Amniotic stem cell (primary cell): ENCODE results near the gene CLIP3.

Experiments used
- DNase-seq: peaks from one replicate; lab custom pipeline; 2025; lab: John Stamatoyannopoulos, UW

Gene CLIP3

DNA sequence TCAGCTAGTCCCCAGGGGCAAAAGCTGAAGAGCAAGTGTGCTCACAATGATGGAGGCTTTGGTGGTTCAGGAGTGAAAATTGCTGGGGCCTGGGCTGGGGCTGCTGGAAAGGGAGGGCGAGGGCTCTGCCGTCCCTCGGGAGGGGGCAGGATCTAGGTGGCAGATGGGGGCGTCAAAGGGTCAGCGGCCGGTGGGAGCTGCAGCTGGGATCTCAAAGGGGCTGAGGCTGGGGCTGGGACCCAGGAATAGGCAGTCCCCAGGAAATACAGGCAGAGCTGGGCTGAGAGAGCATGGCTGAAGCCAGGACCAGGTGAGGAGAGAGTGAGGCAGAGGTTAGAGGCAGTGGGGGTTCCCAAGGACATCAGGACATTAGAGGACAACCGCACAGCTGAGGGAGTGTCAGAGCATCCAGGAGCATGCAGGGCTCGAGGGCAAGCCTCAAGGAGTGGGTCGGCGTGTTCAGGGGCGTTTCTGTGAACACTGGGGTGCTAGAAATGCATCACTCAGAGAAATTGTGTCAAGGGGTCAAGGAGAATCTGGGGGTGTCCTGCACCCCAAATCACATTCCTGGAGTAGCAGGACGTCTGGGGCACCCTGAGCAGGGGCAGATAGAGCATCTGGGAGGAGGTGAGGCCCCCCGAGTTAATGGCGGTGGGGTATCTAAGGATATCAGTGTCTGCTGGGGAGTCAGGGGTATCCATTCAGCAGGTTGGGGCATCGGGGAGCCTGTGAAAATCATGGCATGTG lies 22.9 kb downstream of the CLIP3 start:
- no peak for DNase-seq

GRCh38 chr19:36009220-36009619 lies 23.5 kb downstream of the CLIP3 start:
- DNase-seq, result no peak

DNA sequence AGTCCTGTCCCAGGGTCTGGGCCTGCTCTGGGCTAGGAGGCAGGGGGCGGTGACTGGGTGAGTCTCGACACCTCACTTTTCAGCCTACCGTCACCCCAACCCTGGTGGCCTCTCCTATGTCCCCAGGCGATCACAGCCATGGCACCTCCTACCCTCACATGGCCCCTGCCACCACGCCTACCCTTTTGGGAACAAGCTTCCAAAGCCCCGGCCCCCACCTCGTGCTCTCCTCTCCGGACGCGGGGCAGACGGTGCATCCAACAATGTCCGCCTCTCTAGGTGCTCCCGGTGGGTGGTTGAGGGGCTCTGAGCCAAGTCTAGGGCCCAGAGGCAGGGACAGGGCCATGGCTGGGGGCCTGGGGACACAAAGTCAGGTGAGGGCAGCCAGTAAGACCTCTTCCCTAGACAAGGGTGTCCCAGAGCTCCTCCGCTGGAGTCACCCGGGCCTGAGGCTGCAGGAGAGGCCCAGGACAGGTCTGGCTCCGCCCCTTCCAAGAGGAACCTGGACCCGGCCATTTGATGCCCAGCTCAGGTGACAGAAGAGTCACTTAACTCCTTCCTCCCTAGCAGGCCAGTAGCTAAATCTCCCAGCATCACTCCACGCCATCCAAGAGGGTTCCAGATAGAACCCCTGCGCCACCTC lies 24.2 kb downstream of the CLIP3 start, which contains the start of gene SYNE4:
Gene SYNE4, minus strand, starts transcription at position 478 of the 643 bp plus-strand sequence. Its CDS starts 132 bp downstream, at position 346.
- DNase-seq, result no peak

DNA sequence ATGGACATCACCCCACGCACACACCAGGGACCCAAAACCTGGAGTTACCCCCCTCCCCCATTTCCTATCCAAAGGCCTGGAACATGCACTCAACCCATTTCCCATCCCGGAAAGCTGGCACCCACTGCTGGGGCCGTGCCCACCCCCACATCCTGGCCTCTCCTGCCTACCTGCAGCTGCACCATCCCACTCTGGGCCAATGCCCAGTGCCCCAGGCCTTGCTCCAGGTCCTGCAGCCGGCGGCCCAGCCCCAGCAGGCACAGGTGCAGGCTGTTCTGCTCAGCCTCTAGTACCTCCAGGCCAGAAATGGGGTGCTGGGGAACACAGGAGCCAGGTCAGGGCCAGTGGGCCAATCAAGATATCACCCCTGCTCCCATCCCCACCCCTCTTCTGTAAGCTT lies 25.7 kb downstream of the CLIP3 start:
- DNase-seq, result no peak

DNA sequence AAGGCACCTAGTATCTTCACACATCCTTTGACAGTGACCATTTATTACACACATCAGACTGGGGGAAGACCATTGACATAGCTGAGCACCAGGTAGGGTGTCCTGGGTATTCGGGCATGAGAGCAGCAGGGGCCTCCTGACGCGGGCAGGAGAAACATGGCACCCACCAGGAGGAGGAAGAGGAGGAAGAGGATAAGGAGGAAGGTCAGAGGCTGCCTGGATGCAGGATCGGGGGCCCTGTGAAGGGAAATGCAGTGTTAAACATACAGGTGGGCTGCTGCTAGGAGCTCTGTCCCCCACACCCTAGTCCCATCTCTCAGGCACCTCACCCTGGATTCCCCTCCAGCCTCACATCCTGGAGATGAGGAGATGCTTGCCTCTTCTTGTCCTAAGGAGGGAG lies 29.4 kb downstream of the CLIP3 start:
- DNase-seq, result no peak

DNA sequence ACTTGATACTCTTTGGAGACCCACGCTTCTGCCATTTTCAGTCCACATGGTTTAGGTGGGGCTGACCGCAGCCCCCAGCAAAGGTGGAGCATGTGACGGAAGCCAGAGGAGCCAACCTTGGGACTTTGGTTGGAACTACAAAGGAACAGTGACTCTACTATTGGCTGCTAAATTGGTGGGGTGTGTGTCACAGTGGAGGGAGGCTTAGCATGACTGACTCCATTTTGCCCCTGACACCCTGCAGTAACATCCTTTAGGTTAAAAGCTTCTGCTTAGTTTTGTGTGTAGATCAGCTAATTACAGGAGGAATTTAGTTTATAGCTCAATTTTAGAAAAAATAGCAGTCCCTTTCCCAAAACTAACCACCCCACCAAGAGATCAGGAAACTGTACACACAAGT lies 31.1 kb downstream of the CLIP3 start:
- no peak for DNase-seq

DNA sequence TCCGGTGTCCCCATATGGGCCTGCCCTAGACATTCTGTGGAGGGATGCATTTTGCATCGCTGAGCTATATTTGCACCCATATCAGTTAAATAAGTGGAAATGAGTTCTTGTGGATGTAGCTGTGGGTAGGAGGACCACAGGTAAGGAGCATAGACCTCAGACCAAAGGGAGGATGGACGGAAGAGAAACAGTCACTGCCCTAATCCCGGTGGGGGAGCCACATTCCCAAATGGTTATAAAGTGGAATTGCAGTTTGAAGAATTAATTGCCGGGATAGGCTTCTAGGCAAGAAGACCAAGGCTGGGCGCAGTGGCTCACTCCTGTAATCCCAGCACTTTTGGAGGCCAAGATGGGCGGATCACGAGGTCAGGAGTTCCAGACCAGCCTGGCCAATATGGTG lies 35.9 kb downstream of the CLIP3 start:
- no peak for DNase-seq

- DNase-seq, result peak; percentile 76
Measured at GRCh38 chr19:35995048-35995993, 37.4 kb downstream of the CLIP3 start, which contains the start of gene SDHAF1. Gene SDHAF1, plus strand, starts transcription at chr19:35995188. Its CDS starts 87 bp downstream, at chr19:35995275.

DNA sequence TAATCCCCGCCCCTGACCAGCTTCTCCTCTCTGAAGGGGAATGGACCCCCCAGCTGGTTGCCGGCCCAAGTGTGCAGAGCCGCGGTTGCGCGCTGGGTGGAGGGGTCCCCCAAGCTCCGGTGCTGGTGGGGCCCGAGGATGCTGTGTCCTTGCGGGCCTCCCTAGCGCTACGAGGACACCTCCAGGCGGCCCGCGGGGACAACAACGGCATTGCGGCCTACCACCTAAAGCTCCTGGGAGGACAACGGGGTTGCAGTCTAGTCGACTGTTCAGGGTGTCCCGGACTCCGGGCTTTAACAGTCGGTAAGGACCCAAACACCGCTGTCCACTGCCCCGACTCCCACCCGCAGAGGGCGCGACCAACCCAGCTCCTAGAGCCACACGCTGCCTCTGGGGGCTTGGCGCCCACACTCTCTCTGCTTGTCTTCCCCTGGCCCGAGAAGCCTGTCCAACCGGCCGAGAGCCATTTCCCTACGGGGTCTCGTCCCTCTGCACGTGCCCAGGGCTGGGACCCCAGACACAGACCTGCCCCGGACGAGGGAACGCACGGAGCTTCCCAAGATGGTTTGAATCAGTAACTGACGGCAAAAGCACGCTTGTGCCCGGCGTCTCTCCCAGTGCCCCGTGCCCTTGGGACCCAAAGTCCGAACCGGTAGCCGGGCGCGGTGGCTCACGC lies 38.6 kb downstream of the CLIP3 start:
- DNase-seq, result no peak

- no peak for DNase-seq
Measured at GRCh38 chr19:35992907-35993765, 39.5 kb downstream of the CLIP3 start.

DNA sequence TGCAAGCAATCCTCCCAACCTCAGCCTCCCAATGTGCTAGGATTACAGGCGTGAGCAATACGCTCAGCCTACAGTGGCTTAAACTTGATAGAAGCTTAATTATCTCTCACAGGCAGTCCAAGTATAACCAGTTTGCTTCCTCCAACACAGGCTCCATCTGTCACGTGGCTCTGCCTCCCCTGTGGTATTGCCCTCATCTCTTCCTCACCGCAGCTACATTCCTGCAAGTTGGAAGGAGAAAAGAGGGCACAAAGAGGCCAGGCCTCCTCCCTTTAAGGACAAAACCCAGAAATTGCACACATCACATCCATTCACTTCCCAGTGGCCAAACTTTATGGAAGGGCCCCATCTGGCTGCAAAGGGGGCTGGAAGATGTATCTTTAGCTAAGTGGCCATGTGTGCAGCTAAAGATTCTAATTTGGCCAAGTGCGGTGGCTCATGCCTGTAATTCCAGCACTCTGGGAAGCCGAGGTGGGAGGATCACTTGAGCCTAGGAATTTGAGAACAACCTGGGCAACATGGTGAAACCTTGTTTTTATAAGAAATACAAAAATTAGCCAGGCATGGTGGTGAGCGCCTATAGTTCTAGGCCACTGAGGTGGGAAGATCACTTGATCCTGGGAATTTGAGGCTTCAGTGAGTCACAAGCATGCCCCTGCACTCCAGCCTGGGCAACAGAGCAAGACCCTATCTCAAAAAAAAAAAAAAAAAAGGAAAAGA lies 40.8 kb downstream of the CLIP3 start:
- DNase-seq, result no peak

- DNase-seq, result no peak
Measured at GRCh38 chr19:35990771-35991730, 41.6 kb downstream of the CLIP3 start.

- DNase-seq, result no peak
Measured at GRCh38 chr19:35990156-35990555, 42.5 kb downstream of the CLIP3 start.

DNA sequence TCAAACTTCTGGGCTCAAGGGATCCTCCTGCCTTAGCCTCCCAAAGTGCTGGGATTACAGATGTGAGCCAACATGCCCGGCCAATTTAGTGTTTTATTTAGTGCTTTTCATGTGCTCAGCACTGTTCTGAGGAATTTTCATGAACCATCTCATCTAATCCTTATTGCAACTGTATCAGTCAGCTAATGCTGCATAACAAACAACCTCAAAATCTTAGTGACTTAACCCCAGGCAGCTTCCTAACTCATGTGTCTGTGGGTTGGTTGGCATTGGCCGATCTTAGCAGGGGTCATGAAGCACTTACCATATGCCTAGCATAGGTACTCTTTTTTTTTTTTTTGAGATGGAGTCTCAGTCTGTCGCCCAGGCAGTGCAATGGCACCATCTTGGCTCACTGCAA lies 43.8 kb downstream of the CLIP3 start:
- DNase-seq, result no peak

- DNase-seq, result no peak
Measured at GRCh38 chr19:35987571-35987896, 45.1 kb downstream of the CLIP3 start.

GRCh38 chr19:35986664-35987570 lies 45.8 kb downstream of the CLIP3 start:
- DNase-seq, result no peak

DNA sequence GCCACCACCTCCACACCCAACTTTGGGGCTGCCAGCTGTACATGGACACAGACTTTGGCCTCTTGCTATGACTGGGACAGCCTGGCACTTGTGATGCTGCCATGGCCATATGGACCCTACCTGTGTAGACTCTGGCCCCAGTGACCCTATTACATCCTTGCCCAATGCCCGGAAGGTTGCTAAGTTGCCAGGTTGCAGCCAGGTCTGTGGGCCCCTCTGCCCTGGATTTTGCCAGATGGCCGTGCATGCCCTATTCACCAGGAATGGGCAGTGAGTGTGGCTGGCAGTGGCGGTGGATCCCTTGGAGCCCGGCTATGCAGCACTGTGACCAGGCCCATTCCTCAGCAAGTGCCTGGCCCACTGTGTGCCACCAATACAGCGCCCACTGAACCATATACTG lies 46.6 kb downstream of the CLIP3 start:
- DNase-seq, result no peak

- DNase-seq, result no peak
Measured at GRCh38 chr19:35983177-35983576, 49.5 kb downstream of the CLIP3 start.
